Activated CD4-positive, alpha-beta T cell treated with anti-CD3 and anti-CD28 coated beads for 48 hours (primary cell): ENCODE results near the gene CECR2.

Experiments used
- DNase-seq: peaks from one replicate; pipeline ENCODE4 v3.0.0-alpha.2; 2020

Gene CECR2

DNA sequence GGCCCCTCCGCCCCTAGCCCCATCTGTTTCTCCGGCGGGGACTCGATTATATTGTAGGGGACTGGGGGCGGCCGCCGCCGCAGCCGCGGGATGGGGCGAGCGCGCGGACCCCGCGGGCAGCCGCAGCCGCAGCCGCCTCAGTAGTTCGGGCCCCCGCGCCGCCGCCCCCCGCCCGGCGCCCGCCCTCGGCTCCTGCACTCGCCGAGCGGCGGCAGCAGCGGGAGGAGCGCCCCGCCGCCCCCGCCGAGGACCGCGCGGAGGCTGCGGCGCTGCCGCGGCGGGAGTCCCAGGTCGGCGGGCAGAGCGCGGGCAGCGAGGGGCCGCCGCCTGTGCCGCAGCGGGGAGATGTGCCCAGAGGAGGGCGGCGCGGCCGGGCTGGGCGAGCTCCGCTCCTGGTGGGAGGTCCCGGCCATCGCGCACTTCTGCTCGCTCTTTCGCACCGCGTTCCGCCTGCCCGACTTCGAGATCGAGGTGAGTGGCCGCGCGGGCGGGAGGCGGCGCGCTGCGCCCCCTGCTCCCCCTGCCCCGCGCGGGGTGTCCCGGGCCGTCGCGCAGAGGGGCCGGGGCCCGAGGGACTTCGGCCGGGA, at the start of gene CECR2:
Gene CECR2, plus strand, starts transcription at position 22 of the 587 bp plus-strand sequence. Its CDS starts 324 bp downstream, at position 346.
- peak; percentile 35 for DNase-seq

DNA sequence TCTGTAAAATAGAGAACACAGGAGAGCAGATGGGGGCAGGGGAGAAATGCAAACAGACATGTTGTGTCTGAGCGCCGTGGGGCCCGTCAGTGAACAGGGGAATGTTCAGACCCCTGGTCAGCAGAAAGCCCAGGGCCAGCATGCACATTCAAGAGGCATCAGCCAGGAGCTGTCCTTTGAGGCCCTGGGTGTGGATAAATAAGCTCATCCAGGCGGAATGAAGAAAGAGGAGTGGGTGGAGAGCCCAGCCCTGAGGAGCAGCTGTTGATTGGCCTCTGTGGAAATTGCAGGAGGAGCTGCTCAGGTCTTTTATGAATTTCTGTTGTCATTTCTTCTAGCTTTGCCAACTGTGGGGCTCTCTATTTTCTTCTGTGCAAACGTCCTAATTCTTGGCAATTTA, 49.7 kb upstream of the CECR2 start:
- no peak for DNase-seq

DNA sequence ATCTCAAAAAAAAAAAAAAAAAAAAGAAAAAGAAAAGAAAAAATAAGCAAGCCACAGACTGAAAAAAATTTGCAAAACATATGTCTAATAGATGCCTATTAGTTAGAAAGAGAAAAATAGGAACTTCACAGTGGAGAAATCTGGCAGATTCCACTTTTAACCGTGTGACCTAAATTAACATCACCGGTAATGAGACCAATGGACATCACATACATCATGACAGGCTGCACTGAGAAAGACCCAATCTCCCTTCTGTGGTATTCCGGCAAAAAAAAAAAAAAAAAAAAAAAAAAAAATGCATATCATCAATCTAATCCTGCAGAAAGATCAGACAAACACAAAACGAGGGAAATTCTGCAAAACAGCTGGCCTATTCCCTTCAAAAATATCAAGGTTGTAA, 46.7 kb upstream of the CECR2 start:
- DNase-seq: no peak

DNA sequence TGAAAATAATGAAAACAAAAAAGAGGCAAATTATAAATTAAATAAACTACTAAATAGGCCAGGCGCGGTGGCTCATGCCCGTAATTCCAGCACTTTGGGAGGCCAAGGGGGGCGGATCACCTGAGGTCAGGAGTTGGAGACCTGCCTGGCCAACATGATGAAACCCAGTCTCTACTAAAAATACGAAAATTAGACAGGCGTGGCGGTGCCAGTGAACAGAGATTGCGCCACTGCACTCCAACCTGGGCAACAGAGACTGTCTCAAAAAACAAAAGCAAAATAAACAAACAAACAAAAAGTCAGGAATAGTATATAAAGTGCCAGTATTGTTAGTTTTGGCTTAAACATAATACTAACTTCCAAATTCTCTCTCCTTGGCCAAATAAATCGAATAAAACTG, 37.6 kb upstream of the CECR2 start:
- DNase-seq: no peak

DNA sequence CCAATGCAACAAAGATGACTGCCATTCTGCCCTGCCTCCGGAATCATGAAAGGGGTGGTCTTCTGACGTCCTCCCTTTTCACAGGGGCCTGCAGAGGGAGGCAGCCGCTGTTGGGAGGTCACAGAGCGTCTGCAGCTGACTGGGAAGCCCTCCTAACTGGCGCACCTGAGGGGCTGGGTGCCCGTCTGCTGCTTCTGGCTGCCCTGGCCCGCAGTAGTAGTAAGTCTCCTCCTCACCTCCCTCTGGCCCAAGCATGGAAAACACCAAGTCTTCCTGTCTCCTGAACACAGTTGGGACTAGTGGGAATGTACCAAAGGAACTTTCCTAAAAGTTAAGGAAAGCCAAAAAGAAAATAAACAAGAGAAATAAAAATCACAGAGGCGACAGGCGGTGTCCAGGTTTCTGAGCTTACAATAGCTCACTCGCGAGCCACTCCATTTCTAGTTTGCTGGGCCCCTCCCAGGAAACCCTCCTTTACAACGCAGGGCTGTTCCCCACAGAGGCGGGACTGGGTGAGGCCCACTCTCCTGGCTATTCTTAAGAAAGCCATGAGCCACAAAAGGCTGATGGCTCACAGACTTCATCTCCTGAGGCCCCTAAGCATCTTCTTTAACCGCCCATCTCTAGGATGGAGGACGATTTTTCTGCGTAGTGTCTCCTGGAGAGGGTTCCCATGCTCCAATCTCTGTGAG, 37.0 kb upstream of the CECR2 start:
- no peak for DNase-seq

DNA sequence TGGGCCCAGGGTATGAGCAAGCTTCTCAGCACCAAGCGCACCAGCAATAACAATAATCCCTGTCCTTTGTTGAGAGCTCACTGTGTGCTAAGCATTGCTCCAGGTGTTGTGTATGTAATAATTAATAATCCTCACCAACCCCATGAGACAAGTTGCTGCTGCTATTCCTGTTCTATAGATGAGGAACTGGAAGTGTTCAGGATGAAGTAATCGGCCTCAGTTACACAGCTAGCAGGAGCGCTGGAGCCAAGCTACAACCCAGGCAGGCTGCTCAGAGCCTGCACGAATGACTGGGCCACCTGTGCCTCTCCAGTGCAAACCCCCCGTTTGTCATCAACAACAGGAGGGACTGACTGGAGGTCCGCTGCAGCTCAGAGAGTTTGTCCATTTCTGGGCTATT, 35.2 kb upstream of the CECR2 start:
- no peak for DNase-seq

DNA sequence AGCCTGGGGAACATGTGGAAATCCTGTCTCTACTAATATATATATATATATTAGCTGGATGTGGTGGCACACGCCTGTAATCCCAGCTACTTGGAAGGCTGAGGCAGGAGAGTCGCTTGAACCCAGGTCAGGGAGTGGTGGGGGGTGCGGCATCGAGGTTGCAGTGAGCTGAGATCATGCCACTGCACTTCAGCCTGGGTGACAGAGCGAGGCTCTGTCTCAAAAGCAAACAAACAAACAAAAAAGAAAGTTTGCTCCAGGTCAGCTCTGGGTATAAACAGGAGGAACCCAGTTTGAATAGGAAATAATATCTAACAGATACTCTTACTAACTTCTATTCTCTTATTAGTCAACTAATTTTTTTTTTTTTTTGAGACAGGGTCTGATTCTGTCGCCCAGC, 34.3 kb upstream of the CECR2 start:
- no peak for DNase-seq

DNA sequence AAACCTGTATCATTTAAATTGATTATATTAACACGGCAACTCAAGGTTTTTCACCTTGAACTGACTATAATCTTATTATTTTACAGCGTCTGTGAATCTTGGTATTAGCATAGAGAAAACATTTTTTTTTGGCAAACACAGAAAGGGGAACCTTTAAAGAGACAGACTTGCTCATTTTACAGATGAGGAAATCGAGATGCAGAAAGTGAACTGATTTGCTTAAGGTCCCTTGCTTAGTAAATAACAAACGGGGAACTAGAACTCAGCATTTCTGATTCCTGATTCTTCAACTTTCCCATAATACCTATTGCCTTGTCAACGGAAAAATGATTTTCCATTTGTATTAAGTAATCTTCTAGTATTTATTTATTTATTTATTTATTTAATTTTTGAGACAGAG, 33.2 kb upstream of the CECR2 start:
- DNase-seq: no peak

DNA sequence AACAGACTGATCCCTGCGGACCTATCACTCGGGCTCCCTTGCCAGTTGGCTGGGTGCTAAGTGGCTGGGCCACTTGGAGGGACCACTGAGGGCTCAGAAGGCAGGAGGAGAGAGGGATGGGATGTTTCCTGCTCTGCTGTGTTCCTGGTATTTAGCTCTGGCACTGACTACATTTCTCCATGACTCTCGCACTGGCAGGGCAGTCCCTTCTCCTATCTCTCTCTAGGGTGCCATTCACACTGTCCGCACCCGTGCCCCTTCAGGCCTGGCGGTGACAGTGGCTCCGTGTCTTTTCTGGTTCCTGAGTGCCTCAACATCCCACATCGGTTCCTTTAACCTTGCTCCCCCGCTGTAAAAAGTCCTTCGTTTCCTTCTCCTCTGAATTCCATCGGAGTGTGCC, 31.6 kb upstream of the CECR2 start:
- DNase-seq: no peak

DNA sequence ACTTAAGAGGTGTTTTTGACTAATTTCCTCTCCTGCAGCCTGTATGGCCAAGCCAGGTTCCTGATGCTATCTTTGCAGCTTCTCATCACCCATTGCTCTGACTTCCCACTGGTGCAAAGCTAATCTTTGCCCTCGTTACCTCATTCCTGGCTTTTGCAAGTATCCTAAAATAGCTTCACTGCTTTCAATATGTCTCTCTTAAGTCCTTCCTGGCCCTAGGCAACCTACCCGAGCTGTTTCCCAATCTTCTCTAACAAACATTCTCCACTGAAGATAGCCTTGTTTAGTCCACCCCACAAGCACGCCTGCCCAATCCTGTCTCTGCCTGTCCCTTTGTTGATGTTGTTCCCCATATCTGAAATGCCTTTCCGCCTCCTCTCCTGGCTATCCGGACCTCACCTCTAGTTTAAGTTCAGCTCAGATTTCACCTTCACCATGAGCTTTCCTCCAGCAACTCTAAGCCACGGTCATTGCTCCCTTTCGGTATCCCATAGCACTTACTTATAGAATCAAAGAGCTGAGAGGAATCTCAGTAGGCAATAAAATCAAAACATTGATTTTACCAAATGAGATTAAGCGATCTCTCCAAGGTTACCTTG, 30.1 kb upstream of the CECR2 start:
- DNase-seq: no peak

DNA sequence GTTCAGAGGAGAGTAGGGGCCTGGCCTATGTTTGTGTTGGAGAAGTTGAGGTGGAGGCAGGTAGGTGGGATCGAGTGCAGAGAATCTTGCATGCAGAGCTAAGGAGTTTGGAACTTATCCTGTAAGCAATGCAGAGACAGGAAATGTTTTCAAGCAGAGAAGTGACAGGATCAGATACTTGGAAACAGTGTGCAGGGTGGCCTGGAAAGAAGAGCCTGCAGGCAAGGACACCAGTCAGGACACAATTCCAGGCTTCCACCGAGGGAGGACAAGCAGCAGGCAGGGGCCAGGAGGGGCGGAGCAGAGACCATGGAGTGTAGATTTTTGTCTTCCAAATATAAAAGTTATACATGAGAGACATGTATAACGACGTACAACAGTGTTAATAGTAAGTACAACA, 26.9 kb upstream of the CECR2 start:
- DNase-seq: no peak

DNA sequence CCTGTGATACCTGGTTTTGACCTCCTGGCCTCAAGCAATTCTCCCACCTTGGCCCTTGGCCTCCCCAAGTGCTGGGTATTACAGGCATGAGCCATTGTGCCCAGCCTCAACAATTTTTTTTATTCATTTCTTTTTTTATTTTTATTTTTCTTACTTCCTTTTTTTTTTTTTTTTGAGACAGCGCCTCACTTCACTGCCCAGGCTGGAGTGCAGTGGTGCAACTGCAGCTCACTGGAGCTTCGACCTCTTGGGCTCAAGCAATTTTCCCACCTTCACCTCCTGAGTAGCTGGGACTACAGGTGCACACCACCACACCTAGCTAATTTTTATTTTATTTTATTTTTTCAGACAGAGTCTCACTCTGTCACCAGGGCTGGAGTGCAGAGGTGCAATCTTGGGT, 25.5 kb upstream of the CECR2 start:
- DNase-seq: no peak

DNA sequence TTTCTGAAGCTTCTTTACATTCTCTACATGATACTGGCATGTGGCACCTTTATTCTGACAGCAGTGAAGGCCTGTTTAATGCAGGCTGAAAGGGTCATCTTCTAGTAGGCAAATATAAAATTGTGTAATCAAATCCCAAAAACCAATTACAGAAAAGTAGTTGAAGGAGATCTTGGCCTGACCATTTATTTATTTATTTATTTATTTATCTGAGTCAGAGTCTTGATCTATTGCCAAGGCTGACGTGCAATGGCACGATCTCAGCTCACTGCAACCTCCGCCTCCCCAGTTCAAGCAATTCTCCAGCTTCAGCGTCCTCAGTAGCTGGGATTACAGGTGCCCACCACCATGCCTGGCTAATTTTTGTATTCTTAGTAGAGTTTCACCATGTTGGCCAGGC, 22.7 kb upstream of the CECR2 start:
- no peak for DNase-seq

DNA sequence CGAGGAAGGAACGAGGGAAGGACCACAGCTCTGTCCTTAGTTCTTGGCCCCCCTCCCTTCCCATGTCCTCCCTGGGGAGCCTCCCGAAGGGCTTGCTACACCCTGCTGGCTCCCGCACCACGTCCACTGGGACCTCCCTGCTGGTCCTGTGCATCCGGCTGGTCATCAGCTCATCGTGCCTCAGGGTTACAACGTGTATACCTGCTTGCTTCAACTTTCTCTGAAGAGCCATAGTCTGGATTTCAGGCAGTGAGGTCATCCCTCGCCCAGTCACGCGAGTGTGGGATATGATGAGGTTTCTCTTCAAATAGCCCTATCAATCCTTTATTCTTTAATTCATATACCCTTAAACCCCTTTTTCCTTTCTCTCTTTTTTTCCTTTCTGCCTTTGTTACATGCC, 21.5 kb upstream of the CECR2 start:
- DNase-seq: no peak

DNA sequence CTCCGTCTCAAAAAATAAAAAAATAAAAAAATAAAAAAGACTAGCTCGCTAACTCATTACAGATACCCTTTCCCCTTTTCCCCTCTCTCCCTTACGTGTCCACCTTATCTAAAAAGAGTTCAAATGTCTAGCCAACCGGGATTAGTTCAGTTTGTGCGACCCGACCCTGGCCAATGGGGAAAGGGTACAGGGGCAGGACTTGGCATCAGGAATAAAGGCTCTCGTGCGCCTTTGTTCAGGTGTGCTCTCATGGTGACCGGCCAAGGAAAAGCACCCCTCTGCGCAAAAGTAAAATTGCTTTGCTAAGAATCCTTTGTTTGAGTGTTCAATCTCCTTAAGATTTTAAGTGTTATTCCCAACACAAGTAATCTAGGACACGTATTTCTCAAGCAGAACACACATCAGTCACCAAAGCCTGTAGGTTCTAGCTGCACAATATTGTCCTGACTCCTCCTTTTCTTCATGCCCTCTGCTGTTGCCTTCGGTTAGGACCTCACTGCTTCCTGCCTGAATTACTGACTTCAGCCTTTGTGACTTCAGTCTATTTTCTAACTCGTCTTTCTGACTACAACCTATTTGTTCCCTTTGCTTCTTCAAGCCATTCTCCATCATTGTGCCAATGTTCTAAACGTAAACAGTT, 20.7 kb upstream of the CECR2 start:
- no peak for DNase-seq

DNA sequence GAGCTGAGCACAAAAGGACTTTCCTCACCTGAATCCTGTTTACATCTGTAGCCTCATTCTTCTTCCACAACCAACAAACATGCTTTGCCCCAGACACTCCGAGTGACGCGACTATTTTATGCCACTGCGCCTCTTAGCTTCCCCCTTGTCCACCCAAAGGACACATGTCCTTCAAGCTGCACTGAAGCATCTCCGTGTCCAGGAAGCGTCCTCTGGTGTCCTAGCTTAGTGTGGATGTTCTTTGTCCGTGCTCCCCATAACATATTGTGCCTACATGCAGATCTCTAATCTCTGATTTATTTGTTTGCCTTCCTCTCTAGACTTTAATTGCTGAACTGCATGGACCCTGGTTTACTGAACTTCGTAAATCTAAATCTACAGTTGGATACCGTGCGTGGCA, 20.1 kb upstream of the CECR2 start:
- DNase-seq: no peak

DNA sequence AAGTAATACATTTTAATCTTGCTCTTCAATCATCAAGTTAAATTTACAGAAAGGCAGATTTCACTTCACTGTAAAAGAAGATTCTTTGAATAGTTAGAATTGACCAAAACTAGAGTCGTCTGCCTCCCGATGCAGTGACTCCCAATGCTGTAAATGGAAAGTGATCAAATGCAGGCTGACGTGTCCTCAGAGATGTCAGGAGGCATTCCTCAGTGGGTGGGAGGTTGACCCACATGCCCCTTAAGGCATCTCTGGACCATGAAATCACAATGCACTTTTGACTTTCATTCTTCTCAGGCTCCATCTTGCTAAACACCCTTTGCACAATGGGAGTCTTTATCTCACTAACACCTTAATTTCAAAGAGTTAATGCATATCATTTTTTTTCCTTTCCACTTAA, 19.0 kb upstream of the CECR2 start:
- no peak for DNase-seq

DNA sequence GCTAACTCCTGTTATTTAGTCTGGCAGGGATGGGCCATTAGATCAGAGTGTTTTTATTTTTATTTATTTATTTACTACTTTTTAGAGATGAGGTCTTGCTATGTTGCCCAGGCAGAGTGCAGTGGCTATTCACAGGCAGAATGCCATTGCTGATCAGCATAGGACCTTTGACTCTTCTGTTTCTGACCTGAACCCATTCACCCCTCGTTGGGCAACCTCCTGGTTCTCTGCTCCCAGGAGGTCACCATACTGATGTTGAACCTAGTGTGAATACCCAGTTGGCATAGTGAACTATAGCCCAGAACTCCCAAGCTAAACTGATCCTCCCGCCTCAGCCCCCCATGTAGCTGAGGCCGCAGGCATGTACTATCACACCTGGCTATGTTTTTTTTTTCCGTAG, 16.5 kb upstream of the CECR2 start:
- DNase-seq: no peak

DNA sequence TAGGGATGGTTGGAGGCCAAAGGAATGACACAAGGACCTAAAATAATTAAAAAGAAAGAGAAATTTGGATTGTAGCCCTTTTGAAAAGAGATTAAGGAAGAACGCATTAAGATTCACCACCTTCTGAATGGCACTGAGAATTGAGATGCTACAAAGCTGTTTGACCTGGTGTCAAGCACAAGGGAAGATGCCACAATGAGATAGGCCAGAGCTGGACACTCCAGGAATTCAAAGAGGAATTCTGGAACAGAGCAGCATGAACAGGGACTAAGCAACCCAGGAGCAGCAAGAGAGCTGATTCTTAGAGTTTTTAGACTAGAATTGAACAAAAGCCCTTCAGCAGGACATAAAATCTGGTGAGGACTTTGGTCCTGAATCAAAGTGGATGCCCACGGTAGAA, 11.6 kb upstream of the CECR2 start:
- no peak for DNase-seq

DNA sequence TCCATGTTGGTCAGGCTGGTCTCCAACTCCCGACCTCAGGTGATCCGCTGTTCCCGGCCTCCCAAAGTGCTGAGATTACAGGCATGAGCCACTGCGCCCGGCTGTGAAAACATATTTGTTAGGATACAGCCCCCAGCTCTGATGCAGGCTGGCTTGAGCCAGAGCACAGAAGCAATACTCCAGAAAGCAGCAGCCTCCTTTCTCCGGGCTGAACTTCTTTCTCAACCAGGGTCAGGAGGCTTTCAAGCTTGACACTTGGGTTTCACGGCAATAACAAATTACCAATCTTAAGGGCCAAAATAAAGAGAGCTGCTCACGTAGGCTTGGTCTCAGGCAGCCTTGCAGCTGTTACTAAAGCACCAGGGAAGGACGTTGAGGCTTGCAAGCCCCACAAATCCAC, 10.8 kb upstream of the CECR2 start:
- DNase-seq: no peak

DNA sequence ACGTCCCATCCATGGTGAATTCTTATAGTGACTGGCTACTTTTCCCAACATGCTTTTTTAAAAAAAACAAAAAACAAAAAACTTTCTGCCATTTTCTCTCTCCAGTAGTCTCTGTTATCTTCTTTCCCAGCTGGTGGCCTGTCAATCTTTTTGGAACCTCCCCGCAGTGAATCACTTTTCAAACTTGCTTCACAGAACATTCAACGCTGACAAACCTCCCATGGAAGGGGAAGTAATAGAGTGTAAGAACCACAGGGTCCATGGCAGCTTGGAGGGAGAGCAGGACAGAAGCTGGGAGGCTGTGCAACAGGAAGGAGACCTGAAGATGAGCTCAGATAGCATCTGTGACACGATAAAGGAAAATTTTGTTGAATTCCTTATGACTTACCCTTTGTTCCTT, 9.8 kb upstream of the CECR2 start:
- no peak for DNase-seq

DNA sequence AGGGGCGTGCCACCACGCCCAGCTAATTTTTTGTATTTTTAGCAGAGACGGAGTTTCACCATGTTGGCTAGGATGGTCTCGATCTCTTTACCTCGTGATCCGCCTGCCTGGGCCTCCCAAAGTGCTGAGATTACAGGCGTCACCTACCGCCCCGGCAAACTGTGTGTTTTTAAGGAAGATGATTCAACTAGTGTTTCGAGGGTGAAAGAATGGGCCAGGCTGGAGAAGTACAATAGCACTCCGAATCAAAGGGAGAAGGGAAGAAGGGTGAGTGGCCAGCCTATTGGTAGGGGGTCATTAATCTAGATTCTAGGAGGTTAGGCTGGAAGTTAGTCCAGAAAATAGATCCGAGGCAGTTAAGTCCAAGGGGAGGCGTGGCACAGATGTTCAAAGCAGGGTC, 2.9 kb upstream of the CECR2 start:
- DNase-seq: no peak

DNA sequence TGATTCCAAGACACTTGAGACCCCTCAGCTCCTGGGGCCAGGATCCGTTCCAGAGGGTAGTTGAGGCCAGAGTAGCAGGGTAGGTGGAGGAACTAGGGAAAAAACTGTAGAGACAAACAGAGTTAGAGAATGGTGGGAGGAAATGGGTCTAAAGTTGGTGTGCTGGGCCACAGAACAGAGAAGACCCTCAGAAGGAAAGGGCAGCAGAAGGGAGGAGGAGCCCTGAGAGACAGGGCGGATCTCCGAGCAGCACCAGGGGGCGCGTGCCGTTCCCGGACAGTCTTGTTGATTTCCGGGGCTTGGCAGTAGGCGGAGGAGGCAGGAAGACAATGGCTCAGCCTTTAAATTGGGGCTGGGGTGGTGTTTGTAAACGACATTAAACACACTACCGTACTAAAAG, 2.4 kb upstream of the CECR2 start:
- DNase-seq: peak; percentile 43

DNA sequence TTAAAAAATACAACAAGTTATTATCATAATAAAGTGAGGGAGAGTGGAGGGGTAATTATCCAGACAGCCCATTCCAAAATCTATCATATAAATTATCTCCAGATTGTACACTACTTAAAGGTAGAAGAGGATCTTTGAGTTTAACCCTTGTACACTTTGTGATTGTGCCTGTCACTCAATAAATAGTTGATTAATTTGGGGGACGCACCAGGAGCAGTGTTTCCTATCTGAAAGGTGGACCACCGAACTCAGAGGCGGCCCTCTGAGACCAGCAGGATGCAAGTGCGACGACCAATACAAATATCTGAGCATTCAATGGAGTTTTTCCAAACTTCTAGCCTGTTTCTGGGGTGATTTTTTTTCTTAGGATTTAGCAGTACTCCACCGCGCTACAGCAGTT, 1.1 kb upstream of the CECR2 start:
- no peak for DNase-seq
